ENCODE measurements around the gene PTH1R.

Gene PTH1R

GRCh38 chr3:46884427-46884826 lies 6.9 kb downstream of the PTH1R start:
- peaks cover 57% of the 10 kb centered on the region for H3K27me3 Mint-ChIP-seq

GRCh38 chr3:46884929-46885328 lies 7.4 kb downstream of the PTH1R start:
- peak overlapping the region; percentile 21 for H3K4me3 Mint-ChIP-seq
- no peaks in the 10 kb centered on the region for H3K4me1 Mint-ChIP-seq
- peaks cover 57% of the 10 kb centered on the region for H3K27me3 Mint-ChIP-seq
- H3K27ac Mint-ChIP-seq (ENCODE audit: low read depth) = no peak overlapping the region
- H3K36me3 Mint-ChIP-seq (ENCODE audit: insufficient read depth) = no peaks in the 10 kb centered on the region
- DNase-seq (ENCODE audit: low spot score in 2 of 2) (no peak), ATAC-seq (replicated peaks; ENCODE audit: extremely low read depth, poor library complexity, severe bottlenecking) (no peak)
- H3K9me3 Mint-ChIP-seq = no peaks in the 10 kb centered on the region

More at GRCh38 chr3:46884427-46884826, 6.9 kb downstream of the PTH1R start:
- Mint-ChIP-seq H3K27ac (ENCODE audit: low read depth) (no peak overlapping the region), H3K4me1 (no peaks in the 10 kb centered on the region), H3K4me3 (peak overlapping the region; percentile 21), H3K9me3 (no peaks in the 10 kb centered on the region), H3K36me3 (ENCODE audit: insufficient read depth) (no peaks in the 10 kb centered on the region)
- ATAC-seq (replicated peaks; ENCODE audit: extremely low read depth, poor library complexity, severe bottlenecking) (no peak), DNase-seq (ENCODE audit: low spot score in 2 of 2) (no peak)

GRCh38 chr3:46885612-46886011 lies 8.1 kb downstream of the PTH1R start:
- H3K27me3 Mint-ChIP-seq = peaks cover 57% of the 10 kb centered on the region
- H3K27ac Mint-ChIP-seq (ENCODE audit: low read depth) = no peak overlapping the region
- H3K36me3 Mint-ChIP-seq (ENCODE audit: insufficient read depth) = no peaks in the 10 kb centered on the region
- DNase-seq (ENCODE audit: low spot score in 2 of 2) (no peak), ATAC-seq (replicated peaks; ENCODE audit: extremely low read depth, poor library complexity, severe bottlenecking) (no peak)
- H3K9me3 Mint-ChIP-seq = no peaks in the 10 kb centered on the region
- H3K4me3 Mint-ChIP-seq = no peak overlapping the region
- no peaks in the 10 kb centered on the region for H3K4me1 Mint-ChIP-seq

GRCh38 chr3:46887980-46888494 lies 10.5 kb downstream of the PTH1R start:
- Mint-ChIP-seq H3K27me3 (peaks cover 62% of the 10 kb centered on the region), H3K36me3 (ENCODE audit: insufficient read depth) (no peaks in the 10 kb centered on the region), H3K9me3 (no peaks in the 10 kb centered on the region), H3K27ac (ENCODE audit: low read depth) (no peak overlapping the region), H3K4me3 (no peak overlapping the region), H3K4me1 (no peaks in the 10 kb centered on the region)
- DNase-seq (ENCODE audit: low spot score in 2 of 2) (no peak), ATAC-seq (replicated peaks; ENCODE audit: extremely low read depth, poor library complexity, severe bottlenecking) (no peak)

GRCh38 chr3:46888705-46889104 lies 11.2 kb downstream of the PTH1R start:
- ATAC-seq (replicated peaks; ENCODE audit: extremely low read depth, poor library complexity, severe bottlenecking) = no peak
- Mint-ChIP-seq H3K4me1 (no peaks in the 10 kb centered on the region), H3K27ac (ENCODE audit: low read depth) (no peak overlapping the region), H3K36me3 (ENCODE audit: insufficient read depth) (no peaks in the 10 kb centered on the region), H3K27me3 (peaks cover 66% of the 10 kb centered on the region), H3K4me3 (no peak overlapping the region), H3K9me3 (no peaks in the 10 kb centered on the region)
- DNase-seq (ENCODE audit: low spot score in 2 of 2) = no peak

- H3K9me3 Mint-ChIP-seq = no peaks in the 10 kb centered on the region
- DNase-seq (ENCODE audit: low spot score in 2 of 2) (no peak), ATAC-seq (replicated peaks; ENCODE audit: extremely low read depth, poor library complexity, severe bottlenecking) (no peak)
- H3K27ac Mint-ChIP-seq (ENCODE audit: low read depth) = no peak overlapping the region
- peaks cover 63% of the 10 kb centered on the region for H3K27me3 Mint-ChIP-seq
- no peaks in the 10 kb centered on the region for H3K4me1 Mint-ChIP-seq
- H3K36me3 Mint-ChIP-seq (ENCODE audit: insufficient read depth) = peaks cover under 1% of the 10 kb centered on the region
- no peak overlapping the region for H3K4me3 Mint-ChIP-seq
These were observed 12.0 kb downstream of the PTH1R start for GRCh38 chr3:46889381-46890110.

GRCh38 chr3:46890132-46890531 lies 12.6 kb downstream of the PTH1R start:
- no peak overlapping the region for H3K27ac Mint-ChIP-seq (ENCODE audit: low read depth)
- peaks cover 1% of the 10 kb centered on the region for H3K4me1 Mint-ChIP-seq
- peaks cover 57% of the 10 kb centered on the region for H3K27me3 Mint-ChIP-seq
- DNase-seq (ENCODE audit: low spot score in 2 of 2) (no peak), ATAC-seq (replicated peaks; ENCODE audit: extremely low read depth, poor library complexity, severe bottlenecking) (no peak)
- peaks cover 2% of the 10 kb centered on the region for H3K36me3 Mint-ChIP-seq (ENCODE audit: insufficient read depth)
- no peak overlapping the region for H3K4me3 Mint-ChIP-seq
- no peaks in the 10 kb centered on the region for H3K9me3 Mint-ChIP-seq

- H3K4me1 Mint-ChIP-seq = peaks cover 5% of the 10 kb centered on the region
- H3K4me3 Mint-ChIP-seq = no peak overlapping the region
- DNase-seq (ENCODE audit: low spot score in 2 of 2) (no peak), ATAC-seq (replicated peaks; ENCODE audit: extremely low read depth, poor library complexity, severe bottlenecking) (no peak)
- no peaks in the 10 kb centered on the region for H3K9me3 Mint-ChIP-seq
- H3K36me3 Mint-ChIP-seq (ENCODE audit: insufficient read depth) = peaks cover 2% of the 10 kb centered on the region
- H3K27me3 Mint-ChIP-seq = peaks cover 50% of the 10 kb centered on the region
- H3K27ac Mint-ChIP-seq (ENCODE audit: low read depth) = no peak overlapping the region
These were observed 13.6 kb downstream of the PTH1R start for GRCh38 chr3:46891132-46891531.

- Mint-ChIP-seq H3K4me3 (peak overlapping the region; percentile 39), H3K27me3 (peaks cover 50% of the 10 kb centered on the region), H3K4me1 (peaks cover 5% of the 10 kb centered on the region), H3K9me3 (no peaks in the 10 kb centered on the region), H3K36me3 (ENCODE audit: insufficient read depth) (peaks cover 4% of the 10 kb centered on the region), H3K27ac (ENCODE audit: low read depth) (no peak overlapping the region)
- ATAC-seq (replicated peaks; ENCODE audit: extremely low read depth, poor library complexity, severe bottlenecking) = no peak
- no peak for DNase-seq (ENCODE audit: low spot score in 2 of 2)
These were observed 15.0 kb downstream of the PTH1R start for GRCh38 chr3:46892285-46893145.

GRCh38 chr3:46893146-46893748 lies 15.7 kb downstream of the PTH1R start:
- H3K4me3 Mint-ChIP-seq = no peak overlapping the region
- H3K9me3 Mint-ChIP-seq = no peaks in the 10 kb centered on the region
- peaks cover 5% of the 10 kb centered on the region for H3K4me1 Mint-ChIP-seq
- H3K36me3 Mint-ChIP-seq (ENCODE audit: insufficient read depth) = peaks cover 4% of the 10 kb centered on the region
- H3K27me3 Mint-ChIP-seq = peaks cover 50% of the 10 kb centered on the region
- ATAC-seq (replicated peaks; ENCODE audit: extremely low read depth, poor library complexity, severe bottlenecking) (no peak), DNase-seq (ENCODE audit: low spot score in 2 of 2) (no peak)
- H3K27ac Mint-ChIP-seq (ENCODE audit: low read depth) = no peak overlapping the region

- no peak overlapping the region for H3K4me3 Mint-ChIP-seq
These were observed 16.2 kb downstream of the PTH1R start for GRCh38 chr3:46893763-46894162.

GRCh38 chr3:46894256-46894655 lies 16.7 kb downstream of the PTH1R start:
- peaks cover 47% of the 10 kb centered on the region for H3K27me3 Mint-ChIP-seq

More at GRCh38 chr3:46893763-46894162, 16.2 kb downstream of the PTH1R start:
- peaks cover 4% of the 10 kb centered on the region for H3K36me3 Mint-ChIP-seq (ENCODE audit: insufficient read depth)
- DNase-seq (ENCODE audit: low spot score in 2 of 2) (no peak), ATAC-seq (replicated peaks; ENCODE audit: extremely low read depth, poor library complexity, severe bottlenecking) (no peak)
- peaks cover 50% of the 10 kb centered on the region for H3K27me3 Mint-ChIP-seq
- no peaks in the 10 kb centered on the region for H3K9me3 Mint-ChIP-seq
- peaks cover 5% of the 10 kb centered on the region for H3K4me1 Mint-ChIP-seq
- H3K27ac Mint-ChIP-seq (ENCODE audit: low read depth) = no peak overlapping the region

More at GRCh38 chr3:46894256-46894655, 16.7 kb downstream of the PTH1R start:
- no peak for DNase-seq (ENCODE audit: low spot score in 2 of 2)
- H3K36me3 Mint-ChIP-seq (ENCODE audit: insufficient read depth) = peaks cover 5% of the 10 kb centered on the region
- no peak overlapping the region for H3K4me3 Mint-ChIP-seq
- ATAC-seq (replicated peaks; ENCODE audit: extremely low read depth, poor library complexity, severe bottlenecking) = no peak
- H3K9me3 Mint-ChIP-seq = no peaks in the 10 kb centered on the region
- no peak overlapping the region for H3K27ac Mint-ChIP-seq (ENCODE audit: low read depth)
- H3K4me1 Mint-ChIP-seq = peaks cover 5% of the 10 kb centered on the region

Data from central memory CD8-positive, alpha-beta T cell (primary cell).